Vagina (tissue), 2 donors: ENCODE data around the gene IL1RAPL1.

ENCODE experiments used
- POLR2A ChIP-seq, 2 donors: fragments of 450-650 bp; IDR thresholded peaks; one replicate each; pipeline ENCODE4 v1.6.1; 2017; ENCODE audit warnings: antibody characterized with exemption in 2 of 2, mild to moderate bottlenecking in 2 of 2, moderate library complexity in 2 of 2
- POLR2AphosphoS5 ChIP-seq, 2 donors: sonication (generic); formaldehyde crosslinking; IDR thresholded peaks; one replicate each; pipeline ENCODE4 v1.9.0; 2017; ENCODE audit warnings: antibody characterized with exemption in 2 of 2, mild to moderate bottlenecking in 2 of 2, low read depth in 1 of 2; ENCODE audit not compliant: insufficient read depth in 1 of 2
- TF ChIP-seq, protein P1 (sequence below), 3 experiments: fragments of 450-650 bp in 2 of 3; fragments of 200-600 bp in 1 of 3; sonication (generic) in 1 of 3; IDR thresholded peaks; one replicate each; pipeline ENCODE4 v1.5.1; 2017 to 2019; ENCODE audit warnings: antibody characterized with exemption in 3 of 3, mild to moderate bottlenecking in 2 of 3, moderate library complexity in 2 of 3

DNA sequence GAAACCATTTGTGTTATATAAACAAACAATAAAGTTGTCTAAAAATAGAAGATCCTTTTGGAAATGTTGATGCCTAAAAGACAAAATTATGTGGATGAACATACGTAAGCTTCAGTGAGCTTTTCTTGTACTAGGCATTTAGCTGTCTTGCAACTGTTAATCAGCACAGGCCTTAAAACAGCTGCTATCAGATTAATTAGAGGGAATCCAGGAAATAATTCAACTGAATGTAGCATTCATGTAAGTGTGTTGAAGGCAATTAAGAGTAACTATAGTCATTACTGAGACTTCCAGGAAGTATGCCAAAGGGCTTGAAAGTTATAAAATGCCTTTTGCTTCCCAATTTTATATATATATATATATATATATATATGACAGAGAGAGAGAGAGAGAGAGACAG lies 248.7 kb downstream of the IL1RAPL1 start:
- TF ChIP-seq, protein P1, sequence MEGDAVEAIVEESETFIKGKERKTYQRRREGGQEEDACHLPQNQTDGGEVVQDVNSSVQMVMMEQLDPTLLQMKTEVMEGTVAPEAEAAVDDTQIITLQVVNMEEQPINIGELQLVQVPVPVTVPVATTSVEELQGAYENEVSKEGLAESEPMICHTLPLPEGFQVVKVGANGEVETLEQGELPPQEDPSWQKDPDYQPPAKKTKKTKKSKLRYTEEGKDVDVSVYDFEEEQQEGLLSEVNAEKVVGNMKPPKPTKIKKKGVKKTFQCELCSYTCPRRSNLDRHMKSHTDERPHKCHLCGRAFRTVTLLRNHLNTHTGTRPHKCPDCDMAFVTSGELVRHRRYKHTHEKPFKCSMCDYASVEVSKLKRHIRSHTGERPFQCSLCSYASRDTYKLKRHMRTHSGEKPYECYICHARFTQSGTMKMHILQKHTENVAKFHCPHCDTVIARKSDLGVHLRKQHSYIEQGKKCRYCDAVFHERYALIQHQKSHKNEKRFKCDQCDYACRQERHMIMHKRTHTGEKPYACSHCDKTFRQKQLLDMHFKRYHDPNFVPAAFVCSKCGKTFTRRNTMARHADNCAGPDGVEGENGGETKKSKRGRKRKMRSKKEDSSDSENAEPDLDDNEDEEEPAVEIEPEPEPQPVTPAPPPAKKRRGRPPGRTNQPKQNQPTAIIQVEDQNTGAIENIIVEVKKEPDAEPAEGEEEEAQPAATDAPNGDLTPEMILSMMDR (IDR thresholded peaks at IDR 0.05): no peak
- TF ChIP-seq POLR2A (IDR thresholded peaks at IDR 0.05) (no peak), POLR2AphosphoS5 (IDR thresholded peaks at IDR 0.05; ENCODE audit: insufficient read depth in 1 of 2, low read depth in 1 of 2) (no peak)
